Stomach (tissue), 9 donors: Measurements from ENCODE around the gene SCAI. TPM values are rescaled to one million over a fixed set of nuclear protein-coding genes. Genes with fewer than 3 reads are reported as not detected.

Source experiments
- DNase-seq, 2 donors: peaks; one replicate each; pipeline versions ENCODE4 v3.0.0 to v3.0.0-alpha.2; 2013 to 2019
- H3K27ac ChIP-seq, 5 donors: fragments of 200-600 bp in 4 of 5; sonication (generic) in 4 of 5; one replicate each; pipeline ENCODE4 v1.5.1; 2013 to 2019; ENCODE audit warnings: mild to moderate bottlenecking in 1 of 5, moderate library complexity in 1 of 5
- H3K27me3 ChIP-seq, 3 donors: fragments of 200-600 bp; sonication (generic); one replicate each; pipeline ENCODE4 v1.5.1; 2017 to 2019; ENCODE audit warnings: mixed run types in 1 of 3
- H3K36me3 ChIP-seq, 4 donors: fragments of 200-600 bp; sonication (generic); 1 replicate in 3 of 4; 2 replicates in 1 of 4; pipeline ENCODE4 v1.5.1; 2016 to 2019
- H3K4me1 ChIP-seq, 4 donors: fragments of 200-600 bp; sonication (generic); one replicate each; pipeline ENCODE4 v1.5.1; 2016 to 2019
- H3K4me3 ChIP-seq, 4 donors: fragments of 200-600 bp; sonication (generic) in 3 of 4; one replicate each; pipeline ENCODE4 v1.5.1; 2016 to 2019; ENCODE audit warnings: mild to moderate bottlenecking in 1 of 4
- H3K9me3 ChIP-seq, 4 donors: fragments of 200-600 bp; sonication (generic); one replicate each; pipeline ENCODE4 v1.5.1; 2016 to 2019
- EP300 ChIP-seq: sonication (generic); formaldehyde crosslinking; IDR thresholded peaks from one replicate; pipeline ENCODE4 v1.6.1; 2017; ENCODE audit warnings: antibody characterized with exemption
- POLR2A ChIP-seq, 4 donors: fragments of 450-650 bp; IDR thresholded peaks; one replicate each; pipeline ENCODE4 v1.6.1; 2016; ENCODE audit warnings: antibody characterized with exemption in 4 of 4, control low read depth in 2 of 4, mild to moderate bottlenecking in 1 of 4, moderate library complexity in 1 of 4
- POLR2AphosphoS5 ChIP-seq, 3 donors: sonication (generic); formaldehyde crosslinking; IDR thresholded peaks; one replicate each; pipeline ENCODE4 v1.6.1; 2016; ENCODE audit warnings: antibody characterized with exemption in 3 of 3
- WGBS, 5 donors: extraction: QIAGEN DNeasy Blood & Tissue Kit in 3 of 5; methylation state at CpG; one replicate each; pipeline versions ENCODE4 v1.1.5 to v1.1.7; 2013 to 2018; 5-methylcytosine and 5-hydroxymethylcytosine counted together
- intact Hi-C: fragments of 100-400 bp; cut with DNase I; formaldehyde crosslinking; loops from one replicate; pipeline ENCODE4 v1.15.1; 2023; ENCODE audit warnings: low total_unique reads
- polyA plus RNA-seq, 3 donors: library from polyadenylated mRNA; stranded (reverse); fragments of 200-250 nt; gene quantifications; one replicate each; pipeline ENCODE4 v1.2.3, GENCODE V29; 2013
- total RNA-seq, 5 donors: library from RNA; depleted of rRNA; stranded (reverse); fragments of >200 nt; gene quantifications; one replicate each; pipeline versions ENCODE4 v1.1.0 to v1.2.3, GENCODE V29; 2014 to 2016
- TF ChIP-seq, protein P1 (sequence below), 7 experiments: fragments of 450-650 bp in 4 of 7; fragments of 200-600 bp in 3 of 7; sonication (generic) in 3 of 7; IDR thresholded peaks; one replicate each; pipeline ENCODE4 v1.5.1; 2016 to 2019; ENCODE audit warnings: antibody characterized with exemption in 7 of 7, control low read depth in 2 of 7, mild to moderate bottlenecking in 1 of 7
- donor health status: healthy with polysubstance abuse.
- donor health status: Bipolar disorder and iron deficiency.
- donor health status: healthy.

Gene SCAI
- total and polyA plus RNA-seq, 8 donors = 0.46 to 21.0 (median 3.1) TPM

GRCh38 chr9:125049212-125050049, 93.9 kb downstream of the SCAI start:
- intact Hi-C loops = no loop called here
- TF ChIP-seq, protein P1, sequence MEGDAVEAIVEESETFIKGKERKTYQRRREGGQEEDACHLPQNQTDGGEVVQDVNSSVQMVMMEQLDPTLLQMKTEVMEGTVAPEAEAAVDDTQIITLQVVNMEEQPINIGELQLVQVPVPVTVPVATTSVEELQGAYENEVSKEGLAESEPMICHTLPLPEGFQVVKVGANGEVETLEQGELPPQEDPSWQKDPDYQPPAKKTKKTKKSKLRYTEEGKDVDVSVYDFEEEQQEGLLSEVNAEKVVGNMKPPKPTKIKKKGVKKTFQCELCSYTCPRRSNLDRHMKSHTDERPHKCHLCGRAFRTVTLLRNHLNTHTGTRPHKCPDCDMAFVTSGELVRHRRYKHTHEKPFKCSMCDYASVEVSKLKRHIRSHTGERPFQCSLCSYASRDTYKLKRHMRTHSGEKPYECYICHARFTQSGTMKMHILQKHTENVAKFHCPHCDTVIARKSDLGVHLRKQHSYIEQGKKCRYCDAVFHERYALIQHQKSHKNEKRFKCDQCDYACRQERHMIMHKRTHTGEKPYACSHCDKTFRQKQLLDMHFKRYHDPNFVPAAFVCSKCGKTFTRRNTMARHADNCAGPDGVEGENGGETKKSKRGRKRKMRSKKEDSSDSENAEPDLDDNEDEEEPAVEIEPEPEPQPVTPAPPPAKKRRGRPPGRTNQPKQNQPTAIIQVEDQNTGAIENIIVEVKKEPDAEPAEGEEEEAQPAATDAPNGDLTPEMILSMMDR (IDR thresholded peaks at IDR 0.05) = no peak
- TF ChIP-seq EP300 = no peak
- WGBS, 5 donors = 83 to 89% (median 88%) methylated on average over 5 of the region's 5 CpGs
- Histone ChIP-seq H3K27me3 (no peaks in the 10 kb centered on the region), H3K36me3 (peaks cover 0 to 20% (median 11%) of the 10 kb centered on the region in 4 donors), H3K27ac (no peak overlapping the region), H3K9me3 (no peaks in the 10 kb centered on the region), H3K4me3 (no peak overlapping the region), H3K4me1 (no peaks in the 10 kb centered on the region)
- DNase-seq = no peak

GRCh38 chr9:125043631-125044030, 99.7 kb downstream of the SCAI start:
- Histone ChIP-seq H3K27me3 (no peaks in the 10 kb centered on the region), H3K4me1 (no peaks in the 10 kb centered on the region), H3K36me3 (peaks cover 0 to 7% (median 0%) of the 10 kb centered on the region in 4 donors), H3K9me3 (no peaks in the 10 kb centered on the region), H3K4me3 (no peak overlapping the region), H3K27ac (no peak overlapping the region)
- no peak for DNase-seq
- intact Hi-C loops = no loop called here
- 91 to 100% (median 95%) methylated on average over 6 of the region's 6 CpGs for WGBS, 5 donors
- no peak for TF ChIP-seq POLR2AphosphoS5 (IDR thresholded peaks at IDR 0.05)
- TF ChIP-seq, protein P1 (IDR thresholded peaks at IDR 0.05) = no peak
- TF ChIP-seq EP300 = no peak
- no peak for TF ChIP-seq POLR2A (IDR thresholded peaks at IDR 0.05)

- 91 to 99% (median 97%) methylated on average over 3 of the region's 3 CpGs for WGBS, 5 donors
- TF ChIP-seq, protein P1 (IDR thresholded peaks at IDR 0.05) = no peak
- TF ChIP-seq POLR2AphosphoS5 (IDR thresholded peaks at IDR 0.05) (no peak), EP300 (no peak), POLR2A (IDR thresholded peaks at IDR 0.05) (no peak)
- Histone ChIP-seq H3K36me3 (peaks cover 0 to 7% (median 0%) of the 10 kb centered on the region in 4 donors), H3K4me1 (no peaks in the 10 kb centered on the region), H3K4me3 (no peak overlapping the region), H3K27me3 (no peaks in the 10 kb centered on the region), H3K9me3 (no peaks in the 10 kb centered on the region), H3K27ac (no peak overlapping the region)
- intact Hi-C loops = no loop called here
- DNase-seq = no peak
Measured at GRCh38 chr9:125043148-125043547, 100.2 kb downstream of the SCAI start.

- H3K27me3 ChIP-seq = no peaks in the 10 kb centered on the region
- no peaks in the 10 kb centered on the region for H3K9me3 ChIP-seq
- no peaks in the 10 kb centered on the region for H3K4me1 ChIP-seq
- H3K27ac ChIP-seq = no peak overlapping the region
- TF ChIP-seq EP300 (no peak), POLR2A (IDR thresholded peaks at IDR 0.05) (no peak), POLR2AphosphoS5 (IDR thresholded peaks at IDR 0.05) (no peak)
- TF ChIP-seq, protein P1 (IDR thresholded peaks at IDR 0.05) = no peak
- DNase-seq = no peak
- WGBS, 5 donors = 66 to 84% (median 78%) methylated on average over 2 of the region's 2 CpGs
- intact Hi-C loops = no loop called here
- no peak overlapping the region for H3K4me3 ChIP-seq
- no peaks in the 10 kb centered on the region for H3K36me3 ChIP-seq
Measured at GRCh38 chr9:125038166-125038565, 105.2 kb downstream of the SCAI start.
